Stomach (tissue), 9 donors: Measurements from ENCODE around the gene NKAIN2. TPM values are rescaled to one million over a fixed set of nuclear protein-coding genes. Genes with fewer than 3 reads are reported as not detected.

Experiments used
- DNase-seq, 2 donors: peaks; one replicate each; pipeline versions ENCODE4 v3.0.0 to v3.0.0-alpha.2; 2013 to 2019
- H3K27ac ChIP-seq, 5 donors: fragments of 200-600 bp in 4 of 5; sonication (generic) in 4 of 5; one replicate each; pipeline ENCODE4 v1.5.1; 2013 to 2019; ENCODE audit warnings: mild to moderate bottlenecking in 1 of 5, moderate library complexity in 1 of 5
- H3K27me3 ChIP-seq, 3 donors: fragments of 200-600 bp; sonication (generic); one replicate each; pipeline ENCODE4 v1.5.1; 2017 to 2019; ENCODE audit warnings: mixed run types in 1 of 3
- H3K36me3 ChIP-seq, 4 donors: fragments of 200-600 bp; sonication (generic); 1 replicate in 3 of 4; 2 replicates in 1 of 4; pipeline ENCODE4 v1.5.1; 2016 to 2019
- H3K4me1 ChIP-seq, 4 donors: fragments of 200-600 bp; sonication (generic); one replicate each; pipeline ENCODE4 v1.5.1; 2016 to 2019
- H3K4me3 ChIP-seq, 4 donors: fragments of 200-600 bp; sonication (generic) in 3 of 4; one replicate each; pipeline ENCODE4 v1.5.1; 2016 to 2019; ENCODE audit warnings: mild to moderate bottlenecking in 1 of 4
- H3K9me3 ChIP-seq, 4 donors: fragments of 200-600 bp; sonication (generic); one replicate each; pipeline ENCODE4 v1.5.1; 2016 to 2019
- CTCF ChIP-seq, 7 experiments: fragments of 450-650 bp in 4 of 7; fragments of 200-600 bp in 3 of 7; sonication (generic) in 3 of 7; IDR thresholded peaks; one replicate each; pipeline ENCODE4 v1.5.1; 2016 to 2019; ENCODE audit warnings: antibody characterized with exemption in 7 of 7, control low read depth in 2 of 7, mild to moderate bottlenecking in 1 of 7
- EP300 ChIP-seq: sonication (generic); formaldehyde crosslinking; IDR thresholded peaks from one replicate; pipeline ENCODE4 v1.6.1; 2017; ENCODE audit warnings: antibody characterized with exemption
- POLR2A ChIP-seq, 4 donors: fragments of 450-650 bp; IDR thresholded peaks; one replicate each; pipeline ENCODE4 v1.6.1; 2016; ENCODE audit warnings: antibody characterized with exemption in 4 of 4, control low read depth in 2 of 4, mild to moderate bottlenecking in 1 of 4, moderate library complexity in 1 of 4
- POLR2AphosphoS5 ChIP-seq, 3 donors: sonication (generic); formaldehyde crosslinking; IDR thresholded peaks; one replicate each; pipeline ENCODE4 v1.6.1; 2016; ENCODE audit warnings: antibody characterized with exemption in 3 of 3
- WGBS, 5 donors: extraction: QIAGEN DNeasy Blood & Tissue Kit in 3 of 5; methylation state at CpG; one replicate each; pipeline versions ENCODE4 v1.1.5 to v1.1.7; 2013 to 2018; 5-methylcytosine and 5-hydroxymethylcytosine counted together
- intact Hi-C: fragments of 100-400 bp; cut with DNase I; formaldehyde crosslinking; loops from one replicate; pipeline ENCODE4 v1.15.1; 2023; ENCODE audit warnings: low total_unique reads
- polyA plus RNA-seq, 3 donors: library from polyadenylated mRNA; stranded (reverse); fragments of 200-250 nt; gene quantifications; one replicate each; pipeline ENCODE4 v1.2.3, GENCODE V29; 2013
- total RNA-seq, 5 donors: library from RNA; depleted of rRNA; stranded (reverse); fragments of >200 nt; gene quantifications; one replicate each; pipeline versions ENCODE4 v1.1.0 to v1.2.3, GENCODE V29; 2014 to 2016
- donor health status: healthy with polysubstance abuse.
- donor health status: Bipolar disorder and iron deficiency.
- donor health status: healthy.

NKAIN2 gene
- total and polyA plus RNA-seq, 8 donors, result 0.13 to 9.6 (median 1.5) TPM; not detected in 5

DNA sequence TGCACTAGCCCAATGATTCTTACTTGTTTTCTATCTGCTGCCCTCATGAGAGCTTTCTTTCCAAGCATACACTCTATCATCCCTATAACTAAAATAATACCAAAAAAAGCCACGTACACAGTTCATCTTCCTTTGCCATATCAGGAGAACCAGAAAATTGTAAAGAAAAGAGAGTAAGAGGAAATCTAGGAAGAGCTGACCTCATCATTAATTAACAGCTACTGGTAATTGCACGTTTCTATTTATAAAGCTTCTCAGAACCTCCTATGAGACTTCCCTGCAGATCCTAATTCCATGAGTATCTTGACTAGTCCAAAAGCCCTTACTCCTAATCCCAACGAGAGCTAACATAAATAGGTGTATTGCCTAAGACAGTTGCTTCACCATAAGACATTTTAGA, 967.1 kb downstream of the NKAIN2 start:
- Histone ChIP-seq H3K4me1 (no peaks in the 10 kb centered on the region), H3K27me3 (no peaks in the 10 kb centered on the region), H3K36me3 (no peaks in the 10 kb centered on the region), H3K9me3 (no peaks in the 10 kb centered on the region), H3K27ac (no peak overlapping the region), H3K4me3 (no peak overlapping the region)
- TF ChIP-seq CTCF (IDR thresholded peaks at IDR 0.05), result no peak
- TF ChIP-seq POLR2AphosphoS5 (IDR thresholded peaks at IDR 0.05), result no peak
- no peak for TF ChIP-seq POLR2A (IDR thresholded peaks at IDR 0.05)
- TF ChIP-seq EP300, result no peak
- no peak for DNase-seq
- 56 to 70% (median 65%) methylated on average over 3 of the region's 3 CpGs for WGBS, 5 donors
- intact Hi-C loops, result no loop called here

- no peak for DNase-seq
- H3K27ac ChIP-seq, result no peak overlapping the region
- H3K4me1 ChIP-seq, result no peaks in the 10 kb centered on the region
- H3K27me3 ChIP-seq, result no peaks in the 10 kb centered on the region
- TF ChIP-seq CTCF (IDR thresholded peaks at IDR 0.05), result no peak
- no peak for TF ChIP-seq POLR2A (IDR thresholded peaks at IDR 0.05)
- TF ChIP-seq POLR2AphosphoS5 (IDR thresholded peaks at IDR 0.05), result no peak
- no peak for TF ChIP-seq EP300
- H3K9me3 ChIP-seq, result no peaks in the 10 kb centered on the region
- no peak overlapping the region for H3K4me3 ChIP-seq
- intact Hi-C loops, result no loop called here
- H3K36me3 ChIP-seq, result no peaks in the 10 kb centered on the region
- WGBS, 5 donors, result 36 to 49% (median 46%) methylated on average over 3 of the region's 3 CpGs
Measured at GRCh38 chr6:124772733-124773319, 969.2 kb downstream of the NKAIN2 start.

GRCh38 chr6:124775121-124775520, 971.5 kb downstream of the NKAIN2 start:
- TF ChIP-seq CTCF (IDR thresholded peaks at IDR 0.05) (no peak), EP300 (no peak), POLR2A (IDR thresholded peaks at IDR 0.05) (no peak), POLR2AphosphoS5 (IDR thresholded peaks at IDR 0.05) (no peak)
- Histone ChIP-seq H3K27me3 (no peaks in the 10 kb centered on the region), H3K4me1 (no peaks in the 10 kb centered on the region), H3K4me3 (no peak overlapping the region), H3K9me3 (no peaks in the 10 kb centered on the region), H3K36me3 (no peaks in the 10 kb centered on the region), H3K27ac (no peak overlapping the region)
- intact Hi-C loops, result no loop called here
- DNase-seq, result no peak
- 47 to 70% (median 69%) methylated on average over 3 of the region's 3 CpGs for WGBS, 5 donors

DNA sequence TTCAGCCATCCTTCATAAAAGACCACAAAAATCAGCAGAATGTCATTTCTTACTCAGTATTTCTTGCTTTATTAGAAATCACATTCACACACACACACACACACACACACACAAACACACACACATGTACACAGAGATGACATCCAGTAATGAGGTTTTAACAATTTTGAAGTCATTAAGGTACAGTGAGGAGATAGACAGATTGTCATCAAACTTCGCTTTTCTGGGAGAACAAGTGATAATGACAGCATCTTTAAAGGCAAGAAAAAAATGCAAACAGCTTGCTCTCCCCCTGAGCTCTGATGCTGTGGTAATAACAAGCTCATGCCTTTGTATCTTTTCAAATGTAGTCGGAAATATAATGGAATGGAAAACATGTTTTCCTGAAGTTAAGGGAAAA, 974.2 kb downstream of the NKAIN2 start:
- intact Hi-C loops, result no loop called here
- no peak for DNase-seq
- no peaks in the 10 kb centered on the region for H3K4me1 ChIP-seq
- H3K27me3 ChIP-seq, result no peaks in the 10 kb centered on the region
- no peaks in the 10 kb centered on the region for H3K36me3 ChIP-seq
- H3K27ac ChIP-seq, result no peak overlapping the region
- WGBS, 5 donors, result 68 to 92% (median 83%) methylated on average over 2 of the region's 2 CpGs
- TF ChIP-seq POLR2AphosphoS5 (IDR thresholded peaks at IDR 0.05) (no peak), POLR2A (IDR thresholded peaks at IDR 0.05) (no peak), CTCF (IDR thresholded peaks at IDR 0.05) (no peak), EP300 (no peak)
- no peak overlapping the region for H3K4me3 ChIP-seq
- H3K9me3 ChIP-seq, result no peaks in the 10 kb centered on the region
